T-helper 1 cell treated with Interleukin-12 subunit alpha and Interleukin-12 subunit beta and Interleukin-4 antibody, amounts not matched to agents 30 μg/mL and 1 μg/mL, for 36 hours (primary cell): ENCODE data around the gene TOGARAM1.

Experiments used
- H3K27ac Mint-ChIP-seq: one replicate; pipeline ENCODE4 v1.8.0; 2021; ENCODE audit warnings: mild to moderate bottlenecking, mixed read lengths
- H3K27me3 Mint-ChIP-seq: one replicate; pipeline ENCODE4 v1.8.0; 2021; ENCODE audit warnings: low read depth, mixed read lengths
- H3K36me3 Mint-ChIP-seq: one replicate; pipeline ENCODE4 v1.8.0; 2021; ENCODE audit warnings: low read depth, mixed read lengths
- H3K4me1 Mint-ChIP-seq: one replicate; pipeline ENCODE4 v1.8.0; 2021; ENCODE audit warnings: low read depth, mixed read lengths
- H3K4me3 Mint-ChIP-seq: one replicate; pipeline ENCODE4 v1.8.0; 2021; ENCODE audit warnings: mild to moderate bottlenecking, moderate library complexity, mixed read lengths
- H3K9me3 Mint-ChIP-seq: one replicate; pipeline ENCODE4 v1.8.0; 2021; ENCODE audit warnings: mixed read lengths

TOGARAM1 gene, protein sequence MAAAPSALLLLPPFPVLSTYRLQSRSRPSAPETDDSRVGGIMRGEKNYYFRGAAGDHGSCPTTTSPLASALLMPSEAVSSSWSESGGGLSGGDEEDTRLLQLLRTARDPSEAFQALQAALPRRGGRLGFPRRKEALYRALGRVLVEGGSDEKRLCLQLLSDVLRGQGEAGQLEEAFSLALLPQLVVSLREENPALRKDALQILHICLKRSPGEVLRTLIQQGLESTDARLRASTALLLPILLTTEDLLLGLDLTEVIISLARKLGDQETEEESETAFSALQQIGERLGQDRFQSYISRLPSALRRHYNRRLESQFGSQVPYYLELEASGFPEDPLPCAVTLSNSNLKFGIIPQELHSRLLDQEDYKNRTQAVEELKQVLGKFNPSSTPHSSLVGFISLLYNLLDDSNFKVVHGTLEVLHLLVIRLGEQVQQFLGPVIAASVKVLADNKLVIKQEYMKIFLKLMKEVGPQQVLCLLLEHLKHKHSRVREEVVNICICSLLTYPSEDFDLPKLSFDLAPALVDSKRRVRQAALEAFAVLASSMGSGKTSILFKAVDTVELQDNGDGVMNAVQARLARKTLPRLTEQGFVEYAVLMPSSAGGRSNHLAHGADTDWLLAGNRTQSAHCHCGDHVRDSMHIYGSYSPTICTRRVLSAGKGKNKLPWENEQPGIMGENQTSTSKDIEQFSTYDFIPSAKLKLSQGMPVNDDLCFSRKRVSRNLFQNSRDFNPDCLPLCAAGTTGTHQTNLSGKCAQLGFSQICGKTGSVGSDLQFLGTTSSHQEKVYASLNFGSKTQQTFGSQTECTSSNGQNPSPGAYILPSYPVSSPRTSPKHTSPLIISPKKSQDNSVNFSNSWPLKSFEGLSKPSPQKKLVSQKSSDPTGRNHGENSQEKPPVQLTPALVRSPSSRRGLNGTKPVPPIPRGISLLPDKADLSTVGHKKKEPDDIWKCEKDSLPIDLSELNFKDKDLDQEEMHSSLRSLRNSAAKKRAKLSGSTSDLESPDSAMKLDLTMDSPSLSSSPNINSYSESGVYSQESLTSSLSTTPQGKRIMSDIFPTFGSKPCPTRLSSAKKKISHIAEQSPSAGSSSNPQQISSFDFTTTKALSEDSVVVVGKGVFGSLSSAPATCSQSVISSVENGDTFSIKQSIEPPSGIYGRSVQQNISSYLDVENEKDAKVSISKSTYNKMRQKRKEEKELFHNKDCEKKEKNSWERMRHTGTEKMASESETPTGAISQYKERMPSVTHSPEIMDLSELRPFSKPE (N-terminal part only)

GRCh38 chr14:44961554-44962333, at the start of gene TOGARAM1, which contains the start of gene KLHL28:
Gene TOGARAM1, plus strand, starts transcription at chr14:44962190. Its CDS starts 232 bp downstream, at chr14:44962422.
Gene KLHL28, minus strand, starts transcription at chr14:44961947. Its CDS starts 16,019 bp downstream, at chr14:44945928.
- Mint-ChIP-seq H3K27ac (no peak within 1 kb of the TSS), H3K9me3 (no peaks in the 10 kb centered on the region), H3K4me3 (no peak within 1 kb of the TSS), H3K36me3 (peaks cover 5% of the 10 kb centered on the region), H3K27me3 (no peaks in the 10 kb centered on the region), H3K4me1 (peaks cover 44% of the 10 kb centered on the region)

DNA sequence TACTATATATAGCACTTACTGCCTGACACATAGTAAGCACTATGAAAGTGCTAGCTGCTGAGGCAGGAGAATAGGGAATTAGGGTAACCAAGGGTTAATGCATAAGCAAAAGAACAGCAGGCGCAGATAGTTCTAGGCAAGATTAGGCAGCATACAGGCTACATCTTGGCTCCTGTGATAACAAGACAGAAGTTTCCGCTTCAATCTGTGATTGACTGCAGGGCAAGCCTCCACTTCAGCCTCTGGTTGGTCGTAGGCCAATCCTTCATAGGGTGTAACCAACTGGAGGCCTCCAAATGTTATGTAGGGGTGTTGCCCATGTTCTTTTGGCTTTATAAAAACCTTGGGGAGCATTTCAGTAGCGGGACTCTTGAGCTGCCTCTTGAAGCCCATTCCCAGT, 47.1 kb upstream of the TOGARAM1 start:
- peaks cover 27% of the 10 kb centered on the region for H3K27me3 Mint-ChIP-seq
- H3K36me3 Mint-ChIP-seq = peaks cover 2% of the 10 kb centered on the region
- no peak overlapping the region for H3K4me3 Mint-ChIP-seq
- no peak overlapping the region for H3K27ac Mint-ChIP-seq
- H3K4me1 Mint-ChIP-seq = peaks cover 2% of the 10 kb centered on the region
- peaks cover 3% of the 10 kb centered on the region for H3K9me3 Mint-ChIP-seq

DNA sequence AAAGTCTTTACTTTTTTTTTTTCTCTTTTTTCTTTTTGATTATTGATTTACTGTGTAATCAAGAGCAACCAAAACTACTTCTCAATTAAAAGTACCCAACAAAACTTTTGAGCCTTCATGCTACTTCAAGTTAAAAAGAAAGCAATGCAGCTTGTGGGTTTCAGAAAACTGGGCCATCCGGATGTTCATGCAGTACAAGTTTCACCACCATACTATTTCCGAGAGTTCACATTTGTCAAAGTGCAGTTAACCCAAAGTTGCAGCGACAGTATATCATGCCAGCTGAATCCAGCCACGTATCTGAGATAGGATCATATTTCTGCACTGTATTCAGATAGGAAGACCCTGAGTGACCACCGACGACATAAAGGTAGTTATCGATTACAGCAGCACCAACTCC, 33.2 kb upstream of the TOGARAM1 start:
- Mint-ChIP-seq H3K36me3 (peaks cover 4% of the 10 kb centered on the region), H3K4me3 (no peak overlapping the region), H3K27me3 (no peaks in the 10 kb centered on the region), H3K27ac (no peak overlapping the region), H3K4me1 (peaks cover 2% of the 10 kb centered on the region), H3K9me3 (no peaks in the 10 kb centered on the region)

DNA sequence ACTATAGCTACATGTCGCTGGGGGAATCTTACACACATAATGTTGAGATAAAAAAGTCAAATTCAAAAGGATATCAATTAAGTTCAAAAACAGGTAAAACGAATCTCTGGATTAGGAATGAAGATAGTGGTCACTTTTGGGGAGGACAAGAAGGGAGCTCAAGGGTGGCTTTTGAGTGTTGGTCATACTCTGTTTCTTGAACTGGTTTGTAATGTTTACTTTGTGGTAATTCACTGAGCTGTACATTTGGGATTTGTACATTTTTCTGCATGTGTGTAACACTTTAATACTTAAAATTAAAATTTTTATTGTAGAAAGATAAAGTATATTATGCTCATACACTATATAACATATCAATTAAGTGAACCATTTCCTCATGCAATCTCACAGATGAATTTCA, 26.8 kb upstream of the TOGARAM1 start:
- Mint-ChIP-seq H3K4me3 (no peak overlapping the region), H3K36me3 (peaks cover 31% of the 10 kb centered on the region), H3K27me3 (no peaks in the 10 kb centered on the region), H3K27ac (no peak overlapping the region), H3K9me3 (no peaks in the 10 kb centered on the region), H3K4me1 (no peaks in the 10 kb centered on the region)

DNA sequence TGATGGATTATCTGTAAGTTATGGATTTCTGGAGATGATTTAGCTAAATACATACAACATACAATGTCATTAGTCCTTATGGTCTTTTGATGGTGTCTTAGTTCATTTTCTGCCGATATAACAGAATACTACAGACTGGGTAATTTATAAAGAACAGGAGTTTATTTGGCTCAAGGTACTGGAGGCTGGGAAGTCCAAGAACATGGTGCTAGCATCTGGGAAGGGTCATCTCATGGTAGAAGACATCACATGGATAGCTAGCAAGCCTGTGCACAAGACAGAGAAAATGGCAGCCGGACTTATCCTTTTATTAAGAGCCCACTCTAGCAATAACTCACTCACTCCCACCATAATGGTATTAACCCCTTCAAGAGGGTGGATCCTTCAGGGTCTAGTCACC, 24.4 kb upstream of the TOGARAM1 start:
- H3K27ac Mint-ChIP-seq = no peak overlapping the region
- H3K27me3 Mint-ChIP-seq = no peaks in the 10 kb centered on the region
- peaks cover 9% of the 10 kb centered on the region for H3K4me1 Mint-ChIP-seq
- H3K36me3 Mint-ChIP-seq = peaks cover 48% of the 10 kb centered on the region
- no peak overlapping the region for H3K4me3 Mint-ChIP-seq
- H3K9me3 Mint-ChIP-seq = peaks cover 4% of the 10 kb centered on the region

DNA sequence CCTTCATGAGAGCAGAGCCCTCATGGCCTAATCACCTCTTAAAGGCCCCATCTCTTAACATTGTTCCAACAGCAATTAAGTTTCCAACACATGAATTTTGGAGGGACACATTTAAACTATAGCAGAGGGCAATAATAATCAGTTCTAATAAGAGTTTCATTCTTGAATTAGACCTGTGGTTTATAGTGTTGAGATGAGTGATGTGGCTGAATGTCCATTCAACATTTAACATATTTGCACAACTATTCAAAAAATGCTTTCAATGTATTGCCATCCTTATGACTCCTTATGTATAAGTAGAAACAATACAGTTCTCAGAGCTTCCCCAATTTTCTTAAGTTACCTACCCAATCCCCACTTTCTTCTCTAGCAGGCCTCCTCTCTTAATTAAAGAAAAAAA, 21.8 kb upstream of the TOGARAM1 start:
- Mint-ChIP-seq H3K27ac (no peak overlapping the region), H3K27me3 (no peaks in the 10 kb centered on the region), H3K4me1 (peaks cover 9% of the 10 kb centered on the region), H3K9me3 (peaks cover 4% of the 10 kb centered on the region), H3K4me3 (no peak overlapping the region), H3K36me3 (peaks cover 54% of the 10 kb centered on the region)

DNA sequence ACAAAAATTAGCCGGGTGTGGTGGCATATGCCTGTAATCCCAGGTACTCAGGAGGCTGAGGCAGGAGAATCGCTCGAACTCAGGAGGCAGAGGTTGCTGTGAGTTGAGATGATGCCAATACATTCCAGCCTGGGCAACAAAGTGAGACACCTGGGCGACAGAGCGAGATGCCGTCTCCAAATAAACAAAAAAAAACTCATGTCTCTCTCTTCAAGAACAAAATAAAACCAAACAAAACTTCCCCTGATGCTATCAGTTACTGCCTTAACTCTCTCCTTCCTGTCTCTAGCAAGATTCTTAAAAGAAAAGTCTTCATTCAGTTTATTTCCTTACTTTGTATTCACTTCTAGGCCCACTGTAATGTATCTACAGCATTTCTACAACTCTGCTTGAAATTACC, 21.0 kb upstream of the TOGARAM1 start:
- Mint-ChIP-seq H3K4me3 (no peak overlapping the region), H3K36me3 (peaks cover 59% of the 10 kb centered on the region), H3K9me3 (peaks cover 4% of the 10 kb centered on the region), H3K4me1 (peaks cover 9% of the 10 kb centered on the region), H3K27ac (peak overlapping the region; percentile 56), H3K27me3 (no peaks in the 10 kb centered on the region)

DNA sequence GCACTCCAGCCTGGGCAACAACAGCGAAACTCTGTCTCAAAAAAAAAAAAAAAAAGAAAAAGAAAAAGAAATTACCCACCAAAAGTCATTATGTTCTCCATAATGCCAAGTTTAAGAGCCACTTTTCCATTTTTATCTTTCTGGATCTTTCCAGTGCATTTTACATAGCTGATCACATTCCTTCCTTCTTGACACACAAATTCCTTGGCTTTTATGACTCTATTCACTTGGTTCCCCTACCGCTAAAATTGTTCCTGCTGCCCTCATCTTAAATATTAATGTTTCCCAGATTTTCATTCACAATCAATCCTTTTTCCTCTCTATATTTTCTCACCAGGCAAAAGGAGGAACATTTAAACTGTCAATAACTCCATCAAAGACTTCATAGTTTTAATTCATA, 20.4 kb upstream of the TOGARAM1 start:
- H3K27ac Mint-ChIP-seq = peak overlapping the region; percentile 9
- H3K27me3 Mint-ChIP-seq = no peaks in the 10 kb centered on the region
- peaks cover 4% of the 10 kb centered on the region for H3K9me3 Mint-ChIP-seq
- no peak overlapping the region for H3K4me3 Mint-ChIP-seq
- peaks cover 54% of the 10 kb centered on the region for H3K36me3 Mint-ChIP-seq
- peaks cover 9% of the 10 kb centered on the region for H3K4me1 Mint-ChIP-seq

DNA sequence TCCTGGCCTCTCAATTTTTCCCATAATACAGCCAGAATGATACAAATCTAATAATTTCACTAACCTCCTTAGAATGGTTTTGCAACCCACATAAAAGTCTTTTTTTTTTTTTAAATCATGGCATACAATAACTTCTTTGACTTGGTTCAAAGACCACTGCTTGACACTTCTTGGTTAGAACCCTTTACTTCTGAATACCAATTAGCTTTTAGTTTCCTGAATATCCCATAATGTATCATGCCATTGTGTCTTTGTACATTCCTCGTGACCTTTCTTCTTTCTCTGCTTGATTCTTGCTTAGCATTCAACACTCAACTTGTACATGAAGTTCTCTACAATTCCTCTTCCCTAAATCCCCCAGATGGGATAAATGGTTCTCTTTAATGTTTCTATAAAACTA, 19.6 kb upstream of the TOGARAM1 start:
- H3K4me1 Mint-ChIP-seq = peaks cover 9% of the 10 kb centered on the region
- no peak overlapping the region for H3K27ac Mint-ChIP-seq
- H3K9me3 Mint-ChIP-seq = peaks cover 11% of the 10 kb centered on the region
- no peak overlapping the region for H3K4me3 Mint-ChIP-seq
- peaks cover 56% of the 10 kb centered on the region for H3K36me3 Mint-ChIP-seq
- H3K27me3 Mint-ChIP-seq = no peaks in the 10 kb centered on the region

GRCh38 chr14:44944107-44944506, 17.9 kb upstream of the TOGARAM1 start:
- Mint-ChIP-seq H3K9me3 (peaks cover 16% of the 10 kb centered on the region), H3K27me3 (no peaks in the 10 kb centered on the region), H3K4me3 (no peak overlapping the region), H3K36me3 (peaks cover 57% of the 10 kb centered on the region), H3K4me1 (peaks cover 12% of the 10 kb centered on the region), H3K27ac (no peak overlapping the region)

- Mint-ChIP-seq H3K4me1 (peaks cover 12% of the 10 kb centered on the region), H3K9me3 (peaks cover 15% of the 10 kb centered on the region), H3K27me3 (no peaks in the 10 kb centered on the region), H3K4me3 (no peak overlapping the region), H3K36me3 (peaks cover 49% of the 10 kb centered on the region), H3K27ac (no peak overlapping the region)
Observed at GRCh38 chr14:44945264-44945663, 16.7 kb upstream of the TOGARAM1 start.

DNA sequence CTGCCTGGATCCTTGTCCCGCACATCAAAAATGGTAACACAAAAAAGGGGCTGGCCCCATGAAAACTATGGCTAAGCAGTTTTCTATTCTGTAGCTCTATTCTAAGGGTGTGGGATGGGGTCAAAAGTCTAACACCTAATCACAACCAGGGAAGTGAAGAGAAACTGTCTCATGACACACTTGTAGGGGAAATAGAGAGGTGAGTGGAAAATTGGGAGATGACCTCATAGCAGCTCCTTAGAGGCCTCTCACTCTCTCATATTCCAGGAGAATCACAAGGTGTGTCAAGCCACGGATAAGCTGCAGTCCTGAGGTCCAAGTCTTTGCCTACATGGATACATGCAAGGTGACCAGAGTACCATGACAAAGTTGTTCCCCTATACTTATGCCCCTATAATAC, 10.9 kb upstream of the TOGARAM1 start:
- H3K9me3 Mint-ChIP-seq = peaks cover 12% of the 10 kb centered on the region
- no peak overlapping the region for H3K4me3 Mint-ChIP-seq
- H3K36me3 Mint-ChIP-seq = peaks cover 20% of the 10 kb centered on the region
- H3K27me3 Mint-ChIP-seq = no peaks in the 10 kb centered on the region
- peaks cover 18% of the 10 kb centered on the region for H3K4me1 Mint-ChIP-seq
- H3K27ac Mint-ChIP-seq = no peak overlapping the region

GRCh38 chr14:44952391-44953110, 9.4 kb upstream of the TOGARAM1 start:
- Mint-ChIP-seq H3K4me1 (peaks cover 19% of the 10 kb centered on the region), H3K4me3 (no peak overlapping the region), H3K36me3 (peaks cover 14% of the 10 kb centered on the region)

More at GRCh38 chr14:44952391-44953110, 9.4 kb upstream of the TOGARAM1 start:
- Mint-ChIP-seq H3K27me3 (no peaks in the 10 kb centered on the region), H3K9me3 (peaks cover 3% of the 10 kb centered on the region), H3K27ac (no peak overlapping the region)
